Measurements from ENCODE around the gene CABP7. TPM values are rescaled to one million over a fixed set of nuclear protein-coding genes. Genes with fewer than 3 reads are reported as not detected.

The CABP7 gene
- total and polyA plus RNA-seq, 2 of the 13 experiments (the other 11 are each of a cell fraction or from before 2014, with no cell fraction given), result 0.08 TPM; not detected in 1

GRCh38 chr22:29733362-29734201, 13.8 kb downstream of the CABP7 start (continued):
- TF ChIP-seq ARID3A (IDR thresholded peaks at IDR 0.05; ENCODE audit: low read depth, low read length) (no peak), MLXIP (CRISPR knock-in tag; IDR thresholded peaks at IDR 0.05; ENCODE audit: borderline replicate concordance) (no peak)

- ChIA-PET CTCF (ENCODE audit: low intra/inter-chr PET ratio, low total read pairs) (no interaction called here), POLR2A (no interaction called here)
- Histone ChIP-seq H3K36me3 (replicated peaks in 1 of 2; ENCODE audit: control insufficient read depth in 1 of 2, insufficient read depth in 2 of 2, low read length in 2 of 2) (peaks cover 3 to 6% of the 10 kb centered on the region in 2 experiments; a peak in 3 of 5 replicates), H3K4me3 (replicated peaks in 1 of 3; ENCODE audit: insufficient read depth in 1 of 3, low read depth in 2 of 3, low read length in 3 of 3) (no peak overlapping the region), H3K27me3 (ENCODE audit: control insufficient read depth in 1 of 2, insufficient read depth in 2 of 2, low read length in 2 of 2) (no peaks in the 10 kb centered on the region), H3K79me2 (ENCODE audit: insufficient read depth, low read length) (no peaks in the 10 kb centered on the region), H3K4me1 (ENCODE audit: insufficient read depth, low read length) (0 out of 2 replicates have a peak, but pooled peaks cover 7% of the 10 kb centered on the region), H3K27ac (ENCODE audit: extremely low read length, insufficient read depth, low read length) (no peak overlapping the region), H3K9ac (ENCODE audit: insufficient read depth, low read depth, low read length) (no peak overlapping the region), H4K20me1 (ENCODE audit: insufficient read depth, low read length) (no peaks in the 10 kb centered on the region), H2AFZ (ENCODE audit: low read length) (no peak overlapping the region), H3K4me2 (ENCODE audit: low read depth, low read length) (no peak overlapping the region), H3K9me3 (ENCODE audit: low read length) (no peaks in the 10 kb centered on the region)
- no peak for TF ChIP-seq KDM4B (CRISPR knock-in tag; IDR thresholded peaks at IDR 0.05)
- TF ChIP-seq SSRP1 (CRISPR knock-in tag; IDR thresholded peaks at IDR 0.05), result no peak
- TF ChIP-seq ZNF432 (CRISPR knock-in tag; IDR thresholded peaks at IDR 0.05; ENCODE audit: borderline replicate concordance), result no peak
- no peak for TF ChIP-seq TBP (CRISPR knock-in tag; IDR thresholded peaks at IDR 0.05)
- TF ChIP-seq, protein P1, sequence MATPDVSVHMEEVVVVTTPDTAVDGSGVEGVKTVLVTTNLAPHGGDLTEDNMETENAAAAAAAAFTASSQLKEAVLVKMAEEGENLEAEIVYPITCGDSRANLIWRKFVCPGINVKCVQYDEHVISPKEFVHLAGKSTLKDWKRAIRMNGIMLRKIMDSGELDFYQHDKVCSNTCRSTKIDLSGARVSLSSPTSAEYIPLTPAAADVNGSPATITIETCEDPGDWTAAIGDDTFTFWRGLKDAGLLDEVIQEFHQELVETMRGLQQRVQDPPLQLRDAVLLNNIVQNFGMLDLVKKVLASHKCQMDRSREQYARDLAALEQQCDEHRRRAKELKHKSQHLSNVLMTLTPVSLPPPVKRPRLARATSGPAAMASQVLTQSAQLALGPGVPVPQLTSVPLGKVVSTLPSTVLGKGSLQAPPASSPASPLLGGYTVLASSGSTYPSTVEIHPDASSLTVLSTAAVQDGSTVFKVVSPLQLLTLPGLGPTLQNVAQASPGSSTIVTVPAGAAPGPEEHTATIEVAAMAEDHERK (CRISPR knock-in tag; IDR thresholded peaks at IDR 0.05; ENCODE audit: low read depth), result no peak
- TF ChIP-seq ZNF274 (CRISPR knock-in tag; IDR thresholded peaks at IDR 0.05), result no peak
- DNase-seq (ENCODE audit: low spot score), result no peak
- ATAC-seq, result no peak
- no TSS peak for BruUV-seq (replicated peaks)
- in situ Hi-C loops (cut with HindIII; ENCODE audit: extremely low pct_ligation_motif_present, low pct_unique_long_range_greater_than_20kb), result no loop called here
- FAIRE-seq, result no peak
- intact Hi-C loops (cut with micrococcal nuclease; ENCODE audit: unreplicated experiment), result no loop called here
- WGBS (ENCODE audit: low lambda C conversion rate), result 93% methylated on average over 3 of the region's 8 CpGs
Measured at GRCh38 chr22:29734406-29734805, 14.6 kb downstream of the CABP7 start.
